Liver (tissue), 9 donors: ENCODE results near the gene FAM219A. TPM values are rescaled to one million over a fixed set of nuclear protein-coding genes. Genes with fewer than 3 reads are reported as not detected.

Source experiments
- DNase-seq: peaks from one replicate; pipeline ENCODE4 v3.0.0-alpha.2; 2017; ENCODE audit warnings: low spot score
- H3K27ac ChIP-seq, 2 donors: one replicate each; pipeline ENCODE4 v1.7.0; 2013; ENCODE audit warnings: inconsistent platforms in 2 of 2, low read length in 2 of 2, control low read depth in 1 of 2, low read depth in 1 of 2, mild to moderate bottlenecking in 1 of 2
- H3K27me3 ChIP-seq, 4 donors: one replicate each; pipeline versions ENCODE4 v1.6.1 to v1.7.0; 2013; ENCODE audit warnings: low read length in 3 of 4, inconsistent platforms in 1 of 4, mild to moderate bottlenecking in 1 of 4, moderate library complexity in 1 of 4; ENCODE audit not compliant: control insufficient read depth in 4 of 4, insufficient read depth in 4 of 4
- H3K36me3 ChIP-seq, 4 donors: one replicate each; pipeline versions ENCODE4 v1.6.1 to v1.7.0; 2013; ENCODE audit warnings: low read length in 3 of 4, mild to moderate bottlenecking in 3 of 4, low read depth in 1 of 4, moderate library complexity in 1 of 4; ENCODE audit not compliant: control insufficient read depth in 4 of 4, insufficient read depth in 3 of 4
- H3K4me1 ChIP-seq, 4 donors: one replicate each; pipeline versions ENCODE4 v1.6.1 to v1.7.0; 2013; ENCODE audit warnings: low read length in 3 of 4, mild to moderate bottlenecking in 3 of 4, moderate library complexity in 1 of 4; ENCODE audit not compliant: control insufficient read depth in 4 of 4, insufficient read depth in 4 of 4
- H3K4me3 ChIP-seq, 3 donors: one replicate each; pipeline versions ENCODE4 v1.6.1 to v1.7.0; 2013; ENCODE audit warnings: low read length in 3 of 3, control low read depth in 1 of 3, low read depth in 1 of 3, mild to moderate bottlenecking in 1 of 3
- H3K9ac ChIP-seq, 2 donors: one replicate each; pipeline ENCODE4 v1.7.0; 2013; ENCODE audit warnings: low read length in 2 of 2, mild to moderate bottlenecking in 2 of 2, moderate library complexity in 2 of 2, control low read depth in 1 of 2, low read depth in 1 of 2
- H3K9me3 ChIP-seq, 4 donors: one replicate each; pipeline versions ENCODE4 v1.6.1 to v1.7.0; 2013; ENCODE audit warnings: low read length in 3 of 4; ENCODE audit not compliant: control insufficient read depth in 4 of 4
- ATF3 ChIP-seq: IDR thresholded peaks from 2 replicates; pipeline ENCODE4 v1.6.1; 2016; ENCODE audit warnings: antibody characterized with exemption
- CTCF ChIP-seq: fragments of 150-350 bp; IDR thresholded peaks from 2 replicates; pipeline ENCODE4 v1.5.1; 2017; ENCODE audit warnings: improper control_type of control experiment, low read depth, low read length; ENCODE audit not compliant: missing input control
- EGR1 ChIP-seq, 2 donors: IDR thresholded peaks; 2 replicates each; pipeline ENCODE4 v1.6.1; 2016 to 2018; ENCODE audit warnings: antibody characterized with exemption in 2 of 2, low read depth in 2 of 2
- FOXA1 ChIP-seq: IDR thresholded peaks from 2 replicates; pipeline ENCODE4 v1.6.1; 2016; ENCODE audit warnings: antibody characterized with exemption
- FOXA2 ChIP-seq: IDR thresholded peaks from 2 replicates; pipeline ENCODE4 v1.6.1; 2016; ENCODE audit warnings: antibody characterized with exemption
- GABPA ChIP-seq, 2 donors: IDR thresholded peaks in 1 of 2; conservative IDR thresholded peaks in 1 of 2; 2 replicates each; pipeline ENCODE4 v1.6.1; 2016; ENCODE audit warnings: antibody characterized with exemption in 2 of 2, mild to moderate bottlenecking in 1 of 2, moderate library complexity in 1 of 2
- HNF4A ChIP-seq, 2 donors: conservative IDR thresholded peaks; 2 replicates each; pipeline ENCODE4 v1.6.1; 2016; ENCODE audit warnings: antibody characterized with exemption in 2 of 2, mild to moderate bottlenecking in 2 of 2
- HNF4G ChIP-seq: IDR thresholded peaks from 2 replicates; pipeline ENCODE4 v1.6.1; 2016; ENCODE audit warnings: antibody characterized with exemption
- JUND ChIP-seq, 2 donors: IDR thresholded peaks; 2 replicates each; pipeline ENCODE4 v1.6.1; 2016; ENCODE audit warnings: antibody characterized with exemption in 2 of 2
- MAX ChIP-seq: IDR thresholded peaks from 2 replicates; pipeline ENCODE4 v1.6.1; 2016; ENCODE audit warnings: antibody characterized with exemption
- NR2F2 ChIP-seq: IDR thresholded peaks from 2 replicates; pipeline ENCODE4 v1.6.1; 2016; ENCODE audit warnings: antibody characterized with exemption
- RAD21 ChIP-seq, 2 donors: IDR thresholded peaks; 2 replicates each; pipeline ENCODE4 v1.6.1; 2016; ENCODE audit warnings: antibody characterized with exemption in 2 of 2, mild to moderate bottlenecking in 2 of 2
- REST ChIP-seq: IDR thresholded peaks from 2 replicates; pipeline ENCODE4 v1.6.1; 2016; ENCODE audit warnings: antibody characterized with exemption, mild to moderate bottlenecking
- RXRA ChIP-seq, 2 donors: IDR thresholded peaks; 2 replicates each; pipeline ENCODE4 v1.6.1; 2017 to 2018; ENCODE audit warnings: antibody characterized with exemption in 2 of 2, mild to moderate bottlenecking in 1 of 2
- SP1 ChIP-seq: IDR thresholded peaks from 2 replicates; pipeline ENCODE4 v1.6.1; 2018; ENCODE audit warnings: antibody characterized with exemption, mild to moderate bottlenecking
- TAF1 ChIP-seq: conservative IDR thresholded peaks from 2 replicates; pipeline ENCODE4 v1.6.1; 2016; ENCODE audit warnings: antibody characterized with exemption, mild to moderate bottlenecking
- YY1 ChIP-seq: IDR thresholded peaks from 2 replicates; pipeline ENCODE4 v1.6.1; 2016; ENCODE audit warnings: antibody characterized with exemption, mild to moderate bottlenecking
- ZBTB33 ChIP-seq: IDR thresholded peaks from 2 replicates; pipeline ENCODE4 v1.6.1; 2016; ENCODE audit warnings: antibody characterized with exemption
- WGBS: extraction: QIAGEN DNeasy Blood & Tissue Kit; methylation state at CpG from one replicate; pipeline ENCODE4 v1.1.7; 2013; 5-methylcytosine and 5-hydroxymethylcytosine counted together
- polyA plus RNA-seq, 2 donors: library from polyadenylated mRNA; stranded (reverse) in 1 of 2; unstranded in 1 of 2; fragments of 200-250 nt in 1 of 2; fragments of >200 nt in 1 of 2; fragmentation: Nextera tagmentation in 1 of 2; extraction: Ambion mirVana in 1 of 2; gene quantifications; one replicate each; pipeline versions ENCODE4 v1.2.1 to v1.2.3, GENCODE V29; 2013 to 2015
- total RNA-seq, 2 donors: library from RNA; depleted of rRNA; stranded (reverse); fragments of >200 nt; gene quantifications; one replicate each; pipeline ENCODE4 v1.2.3, GENCODE V29; 2014
- donor health status: healthy.
- donor health status: healthy.
- donor health status: healthy.
- donor health status: healthy.
- donor health status: healthy.

The FAM219A gene
- total and polyA plus RNA-seq, 4 donors: 1.6 to 3.6 (median 2.4) TPM

GRCh38 chr9:34363619-34364351, 94.6 kb downstream of the FAM219A start:
- DNase-seq: no peak
- no peak for TF ChIP-seq RAD21 (IDR thresholded peaks at IDR 0.05)
- TF ChIP-seq NR2F2: no peak
- TF ChIP-seq RXRA (IDR thresholded peaks at IDR 0.05): no peak
- no peak for TF ChIP-seq FOXA2
- no peak for TF ChIP-seq REST
- no peak for TF ChIP-seq HNF4G
- TF ChIP-seq TAF1: no peak
- no peak for TF ChIP-seq YY1
- no peak for TF ChIP-seq ZBTB33
- TF ChIP-seq HNF4A (conservative IDR thresholded peaks at IDR 0.05): no peak
- TF ChIP-seq SP1: no peak
- TF ChIP-seq EGR1 (IDR thresholded peaks at IDR 0.05; ENCODE audit: low read depth in 2 of 2): no peak
- TF ChIP-seq JUND (IDR thresholded peaks at IDR 0.05): no peak
- TF ChIP-seq MAX: no peak
- TF ChIP-seq CTCF: no peak
- TF ChIP-seq FOXA1: no peak
- no peak for TF ChIP-seq GABPA (IDR thresholded peaks at IDR 0.05 in 1 of 2, conservative IDR thresholded peaks at IDR 0.05 in 1 of 2)
- TF ChIP-seq ATF3: no peak

More at GRCh38 chr9:34363619-34364351, 94.6 kb downstream of the FAM219A start:
- Histone ChIP-seq H3K4me1 (peaks cover 2 to 25% (median 18%) of the 10 kb centered on the region in 4 donors), H3K9ac (no peak overlapping the region), H3K9me3 (no peaks in the 10 kb centered on the region), H3K27ac (no peak overlapping the region), H3K4me3 (no peak overlapping the region), H3K36me3 (no peaks in the 10 kb centered on the region), H3K27me3 (no peaks in the 10 kb centered on the region)
- 80% methylated on average over 13 of the region's 13 CpGs for WGBS
